GM12891 (cell line): ENCODE measurements around the gene ANKLE2.

ENCODE experiments used
- POLR2A ChIP-seq: IDR thresholded peaks from 2 replicates; pipeline ENCODE4 v1.6.1; 2011; ENCODE audit warnings: low read depth, low read length, control low read depth
- POLR2AphosphoS5 ChIP-seq: IDR thresholded peaks from 2 replicates; pipeline ENCODE4 v1.6.1; 2011; ENCODE audit warnings: low read depth, low read length, control low read depth
- TAF1 ChIP-seq: IDR thresholded peaks from 2 replicates; pipeline ENCODE4 v1.6.1; 2011; ENCODE audit warnings: low read depth, low read length, control low read depth

DNA sequence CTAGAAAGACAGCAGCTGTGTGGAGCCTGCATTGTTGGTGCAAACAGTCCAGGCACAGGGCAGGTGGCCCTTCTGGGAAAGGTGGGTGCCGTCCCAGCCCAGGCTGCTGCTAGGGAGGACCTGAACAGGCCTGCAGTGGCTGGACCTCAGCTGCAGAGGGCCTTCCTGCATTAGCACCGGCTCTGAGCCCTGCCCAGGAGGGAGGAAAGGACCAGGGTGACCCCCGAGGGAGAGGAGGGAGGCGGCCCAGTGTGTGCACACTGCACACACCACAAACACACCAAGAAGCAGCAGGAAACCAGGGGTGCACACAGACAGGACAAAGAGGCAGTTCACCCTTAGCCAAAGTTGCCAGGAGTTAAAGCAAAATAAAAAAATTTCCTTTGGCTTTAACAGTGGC is 59.0 kb downstream of the ANKLE2 start:
- no peak for TF ChIP-seq TAF1
- TF ChIP-seq POLR2AphosphoS5: no peak; the same call in 1 of the 2 replicates
- TF ChIP-seq POLR2A: no peak
